Activated B cell treated with CpG ODN at 0.5 μM for 24 hours (primary cell): Measurements from ENCODE around the gene SEMA3F. TPM values are rescaled to one million over a fixed set of nuclear protein-coding genes. Genes with fewer than 3 reads are reported as not detected.

Source experiments
- ATAC-seq: fragments of 200-7000 bp; cut with Tn5 transposase; one replicate; pipeline ENCODE4 v1.10.0; 2021; ENCODE audit warnings: low read depth, mild to moderate bottlenecking, moderate library complexity
- CTCF ChIA-PET: fragments of 350-600 bp; sonication (Branson Sonifier 250); formaldehyde crosslinking; loops from one replicate; lab custom pipeline; 2021; ENCODE audit warnings: antibody characterized with exemption; lab: Charles Lee
- POLR2A ChIA-PET: fragments of 350-600 bp; sonication (Branson Sonifier 250); formaldehyde crosslinking; loops from one replicate; lab custom pipeline; 2021; ENCODE audit warnings: antibody characterized with exemption; lab: Charles Lee
- DNase-seq: peaks from one replicate; pipeline ENCODE4 v3.0.0; 2022
- H3K27ac Mint-ChIP-seq: one replicate; pipeline ENCODE4 v1.8.0; 2020; ENCODE audit warnings: mixed read lengths
- H3K27me3 Mint-ChIP-seq: one replicate; pipeline ENCODE4 v1.8.0; 2021; ENCODE audit warnings: mixed read lengths
- H3K36me3 Mint-ChIP-seq: one replicate; pipeline ENCODE4 v1.8.0; 2021; ENCODE audit warnings: low read depth, mixed read lengths
- H3K4me1 Mint-ChIP-seq: one replicate; pipeline ENCODE4 v1.8.0; 2021; ENCODE audit warnings: mixed read lengths
- H3K4me3 Mint-ChIP-seq: one replicate; pipeline ENCODE4 v1.8.0; 2020; ENCODE audit warnings: mild to moderate bottlenecking, mixed read lengths
- H3K9me3 Mint-ChIP-seq: one replicate; pipeline ENCODE4 v1.8.0; 2020; ENCODE audit warnings: mixed read lengths
- intact Hi-C: fragments of 100-400 bp; cut with micrococcal nuclease; formaldehyde crosslinking; loops from one replicate; pipeline ENCODE4 v1.15.1; 2024
- total RNA-seq: library from RNA; stranded (reverse); gene quantifications from 2 replicates; pipeline ENCODE4 v1.2.3, GENCODE V29; 2022
- TF ChIP-seq, protein P1 (sequence below): fragments of 200-600 bp; IDR thresholded peaks from one replicate; pipeline ENCODE4 v1.8.0; 2022; ENCODE audit warnings: antibody characterized with exemption, mild to moderate bottlenecking

The SEMA3F gene
- total RNA-seq, 1 donor from 2014 or later = not detected

DNA sequence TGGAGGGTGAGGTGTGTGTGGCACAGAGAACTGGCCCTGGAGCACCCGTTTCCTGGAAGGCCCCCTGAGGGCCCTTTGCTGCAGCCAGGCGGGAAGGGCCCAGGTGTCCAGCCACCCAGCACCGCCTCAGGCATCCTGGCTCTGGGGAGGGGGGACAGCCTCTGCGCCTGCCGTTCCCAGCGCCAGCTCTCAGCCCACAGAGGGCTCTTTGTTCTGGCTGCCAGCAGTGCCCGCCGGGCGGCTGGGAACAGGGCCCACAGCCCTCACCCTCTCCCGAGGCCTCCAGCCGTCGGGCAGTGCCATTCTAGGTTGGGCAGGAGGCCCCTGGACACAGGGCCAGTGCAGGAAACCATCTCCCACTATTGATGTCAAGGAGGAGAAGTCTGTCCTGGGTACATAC, 58.2 kb downstream of the SEMA3F start:
- Mint-ChIP-seq H3K9me3 (no peaks in the 10 kb centered on the region), H3K4me3 (no peak overlapping the region), H3K36me3 (no peaks in the 10 kb centered on the region), H3K27ac (no peak overlapping the region), H3K27me3 (peaks cover 6% of the 10 kb centered on the region), H3K4me1 (no peaks in the 10 kb centered on the region)
- ChIA-PET POLR2A (no interaction called here), CTCF (no interaction called here)
- ATAC-seq (no peak), DNase-seq (no peak)
- intact Hi-C loops = no loop called here
- TF ChIP-seq, protein P1, sequence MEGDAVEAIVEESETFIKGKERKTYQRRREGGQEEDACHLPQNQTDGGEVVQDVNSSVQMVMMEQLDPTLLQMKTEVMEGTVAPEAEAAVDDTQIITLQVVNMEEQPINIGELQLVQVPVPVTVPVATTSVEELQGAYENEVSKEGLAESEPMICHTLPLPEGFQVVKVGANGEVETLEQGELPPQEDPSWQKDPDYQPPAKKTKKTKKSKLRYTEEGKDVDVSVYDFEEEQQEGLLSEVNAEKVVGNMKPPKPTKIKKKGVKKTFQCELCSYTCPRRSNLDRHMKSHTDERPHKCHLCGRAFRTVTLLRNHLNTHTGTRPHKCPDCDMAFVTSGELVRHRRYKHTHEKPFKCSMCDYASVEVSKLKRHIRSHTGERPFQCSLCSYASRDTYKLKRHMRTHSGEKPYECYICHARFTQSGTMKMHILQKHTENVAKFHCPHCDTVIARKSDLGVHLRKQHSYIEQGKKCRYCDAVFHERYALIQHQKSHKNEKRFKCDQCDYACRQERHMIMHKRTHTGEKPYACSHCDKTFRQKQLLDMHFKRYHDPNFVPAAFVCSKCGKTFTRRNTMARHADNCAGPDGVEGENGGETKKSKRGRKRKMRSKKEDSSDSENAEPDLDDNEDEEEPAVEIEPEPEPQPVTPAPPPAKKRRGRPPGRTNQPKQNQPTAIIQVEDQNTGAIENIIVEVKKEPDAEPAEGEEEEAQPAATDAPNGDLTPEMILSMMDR = no peak

DNA sequence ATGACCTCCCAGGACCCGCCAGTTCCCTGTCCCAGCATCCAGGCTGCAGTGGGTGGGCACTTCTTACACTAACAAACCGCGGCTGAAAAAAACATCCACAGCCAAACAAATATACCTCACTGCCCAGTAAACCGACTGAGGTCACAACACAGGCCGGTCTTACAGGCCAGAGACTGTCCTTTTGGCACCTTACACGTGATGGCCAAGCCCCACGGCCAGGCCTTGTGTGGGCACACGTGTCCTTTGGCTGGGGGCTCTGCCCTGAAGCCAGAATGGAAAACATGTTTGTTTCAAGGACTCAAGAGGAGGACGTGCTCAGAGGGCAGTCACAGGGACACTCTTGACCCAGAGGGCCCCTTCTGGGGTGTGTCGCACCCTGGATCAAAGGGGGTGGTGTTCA, 59.7 kb downstream of the SEMA3F start:
- no peak overlapping the region for H3K4me3 Mint-ChIP-seq
- ATAC-seq = no peak
- intact Hi-C loops = no loop called here
- POLR2A ChIA-PET = no interaction called here
- H3K36me3 Mint-ChIP-seq = no peaks in the 10 kb centered on the region
- H3K27me3 Mint-ChIP-seq = peaks cover 5% of the 10 kb centered on the region
- CTCF ChIA-PET = interaction anchor here (1.4 kb wide), 1 partner anchor 11 kb away, joined by 6 read pairs; no protein-coding TSS in a partner anchor
- no peaks in the 10 kb centered on the region for H3K4me1 Mint-ChIP-seq
- no peaks in the 10 kb centered on the region for H3K9me3 Mint-ChIP-seq
- TF ChIP-seq, protein P1 = no peak
- H3K27ac Mint-ChIP-seq = no peak overlapping the region
- no peak for DNase-seq

DNA sequence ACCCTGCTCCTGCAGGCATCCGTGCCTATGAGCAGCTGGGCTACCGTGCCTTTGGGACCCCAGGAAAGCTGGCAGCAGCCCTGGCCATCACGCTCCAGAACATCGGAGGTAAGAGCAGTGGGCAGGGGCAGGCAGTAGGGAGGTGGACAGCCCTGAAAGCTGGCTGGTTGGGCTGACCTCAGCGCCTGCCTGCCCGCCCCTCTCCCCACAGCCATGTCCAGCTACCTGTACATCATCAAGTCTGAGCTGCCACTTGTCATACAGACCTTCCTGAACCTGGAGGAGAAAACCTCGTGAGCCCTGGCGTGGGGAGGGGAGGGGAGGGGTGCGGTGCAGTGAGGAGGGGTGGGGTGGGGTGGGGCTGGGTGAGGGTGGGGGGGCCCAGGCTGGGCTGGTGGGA, 60.4 kb downstream of the SEMA3F start:
- Mint-ChIP-seq H3K27ac (no peak overlapping the region), H3K27me3 (peaks cover 5% of the 10 kb centered on the region), H3K4me1 (no peaks in the 10 kb centered on the region), H3K4me3 (no peak overlapping the region), H3K9me3 (no peaks in the 10 kb centered on the region), H3K36me3 (no peaks in the 10 kb centered on the region)
- CTCF ChIA-PET = interaction anchor here (1.4 kb wide), 1 partner anchor 10 kb away, joined by 6 read pairs; no protein-coding TSS in a partner anchor
- intact Hi-C loops = no loop called here
- POLR2A ChIA-PET = no interaction called here
- DNase-seq (no peak), ATAC-seq (no peak)
- TF ChIP-seq, protein P1 = no peak

DNA sequence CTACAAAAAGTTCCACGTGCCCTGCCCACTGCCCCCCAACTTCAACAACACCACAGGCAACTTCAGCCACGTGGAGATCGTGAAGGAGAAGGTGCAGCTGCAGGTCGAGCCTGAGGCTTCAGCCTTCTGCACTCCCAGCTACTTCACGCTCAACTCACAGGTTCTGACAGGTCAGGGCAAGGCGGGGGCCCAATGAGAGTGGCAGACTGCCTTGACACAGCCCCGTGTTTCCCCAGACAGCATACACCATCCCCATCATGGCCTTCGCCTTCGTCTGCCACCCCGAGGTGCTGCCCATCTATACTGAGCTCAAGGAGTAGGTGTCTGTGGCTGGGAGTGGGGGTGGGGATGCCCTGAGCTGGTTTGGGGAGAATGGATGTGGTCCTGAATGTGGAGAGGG, 62.6 kb downstream of the SEMA3F start:
- Mint-ChIP-seq H3K4me3 (no peak overlapping the region), H3K4me1 (no peaks in the 10 kb centered on the region), H3K36me3 (no peaks in the 10 kb centered on the region), H3K9me3 (no peaks in the 10 kb centered on the region), H3K27ac (no peak overlapping the region), H3K27me3 (peaks cover 5% of the 10 kb centered on the region)
- CTCF ChIA-PET = interaction anchor here (3.2 kb wide), 1 partner anchor 23 kb away, joined by 13 read pairs; no protein-coding TSS in a partner anchor
- TF ChIP-seq, protein P1 = no peak
- DNase-seq (no peak), ATAC-seq (no peak)
- POLR2A ChIA-PET = no interaction called here
- intact Hi-C loops = no loop called here

DNA sequence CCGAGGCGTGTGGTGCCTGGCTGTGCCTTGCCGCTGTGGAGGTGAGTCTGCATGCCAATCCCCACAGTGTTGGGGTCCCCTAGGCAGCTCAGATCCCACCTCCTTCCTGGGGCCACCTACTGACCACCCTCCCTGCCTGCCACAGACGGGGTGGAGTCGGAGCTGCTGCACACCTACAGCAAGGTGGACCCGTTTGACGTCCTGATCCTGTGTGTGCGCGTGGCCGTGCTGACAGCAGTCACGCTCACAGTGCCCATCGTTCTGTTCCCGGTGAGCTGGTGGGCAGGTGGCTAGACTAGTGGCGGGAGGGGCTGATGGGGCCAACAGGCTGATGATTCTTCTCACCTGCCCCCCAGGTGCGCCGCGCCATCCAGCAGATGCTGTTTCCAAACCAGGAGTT, 63.3 kb downstream of the SEMA3F start:
- Mint-ChIP-seq H3K27ac (no peak overlapping the region), H3K27me3 (peaks cover 5% of the 10 kb centered on the region), H3K9me3 (no peaks in the 10 kb centered on the region), H3K4me3 (no peak overlapping the region), H3K4me1 (no peaks in the 10 kb centered on the region), H3K36me3 (no peaks in the 10 kb centered on the region)
- CTCF ChIA-PET = interaction anchor here (0.8 to 3.2 kb wide), 2 partner anchors 24 to 28 kb away, joined by 3 to 13 read pairs; no protein-coding TSS in a partner anchor
- intact Hi-C loops = no loop called here
- TF ChIP-seq, protein P1 = no peak
- ATAC-seq (no peak), DNase-seq (no peak)
- POLR2A ChIA-PET = no interaction called here
